ENCODE results near the gene NPNT.

NPNT gene

DNA sequence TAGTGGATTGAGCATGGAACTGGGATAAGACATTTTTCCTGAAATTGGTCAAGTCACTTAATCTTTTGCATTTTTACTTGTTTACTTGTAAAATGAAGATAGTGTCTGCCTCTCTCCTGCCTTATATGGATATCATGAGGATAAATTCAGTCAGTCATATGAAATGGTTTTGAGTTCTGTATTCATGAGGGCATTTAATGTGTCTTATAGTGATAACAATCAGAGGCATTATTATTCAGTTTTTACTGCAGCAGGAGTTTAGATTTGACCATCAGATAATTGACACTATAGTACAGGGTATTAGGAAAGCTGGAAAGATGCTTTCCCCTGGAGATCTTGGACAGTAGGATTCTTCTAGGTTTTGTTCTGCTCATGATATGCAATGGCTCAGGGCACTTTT, 26.0 kb downstream of the NPNT start:
- DNase-seq: no peak

- no peak for DNase-seq
These were observed 28.4 kb downstream of the NPNT start for GRCh38 chr4:105923497-105924238.

GRCh38 chr4:105924341-105924740, 29.1 kb downstream of the NPNT start:
- DNase-seq: no peak

DNA sequence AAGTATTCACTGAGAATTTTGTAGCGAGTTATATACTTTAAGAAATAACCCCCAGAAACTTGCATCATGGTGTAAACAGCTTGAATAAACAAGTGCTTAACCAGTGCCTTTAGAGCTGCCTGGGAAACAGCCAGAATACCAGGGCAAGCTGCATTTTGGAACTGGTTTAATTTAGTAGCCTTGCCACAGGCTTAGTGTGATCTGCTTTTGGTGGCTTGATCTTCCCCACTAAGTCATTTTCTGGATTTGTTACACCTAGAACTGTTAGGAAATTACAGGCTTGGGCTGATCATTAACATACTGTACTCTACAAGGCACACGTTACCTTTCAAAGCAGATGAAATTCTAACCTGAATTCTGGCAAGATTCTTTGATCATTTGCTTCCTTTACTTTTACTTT, 35.4 kb downstream of the NPNT start:
- DNase-seq: no peak

- DNase-seq: no peak
These were observed 37.8 kb downstream of the NPNT start for GRCh38 chr4:105933083-105933482.

GRCh38 chr4:105934386-105934785, 39.1 kb downstream of the NPNT start:
- DNase-seq: no peak

GRCh38 chr4:105936901-105937300, 41.6 kb downstream of the NPNT start:
- DNase-seq: no peak

DNA sequence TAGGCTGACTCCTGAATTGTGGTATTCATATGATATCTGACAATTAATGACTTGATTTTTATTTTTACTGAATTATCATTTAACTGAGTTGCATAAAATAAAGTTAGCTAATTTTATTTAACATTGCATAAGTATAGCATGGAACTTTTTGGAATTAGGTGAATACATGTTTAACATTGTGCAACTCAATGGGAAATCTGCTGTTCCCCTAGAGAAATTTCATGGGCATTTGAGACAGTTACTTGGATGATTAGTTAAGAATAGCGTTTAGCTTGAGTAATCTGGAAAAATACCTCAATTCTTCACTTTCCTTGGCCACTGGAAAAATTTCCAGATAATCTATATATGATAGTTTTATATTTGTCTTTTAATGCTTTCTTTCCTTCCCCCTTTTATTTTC, 42.5 kb downstream of the NPNT start:
- DNase-seq: no peak

- no peak for DNase-seq
These were observed 48.0 kb downstream of the NPNT start for GRCh38 chr4:105943234-105943633.

DNA sequence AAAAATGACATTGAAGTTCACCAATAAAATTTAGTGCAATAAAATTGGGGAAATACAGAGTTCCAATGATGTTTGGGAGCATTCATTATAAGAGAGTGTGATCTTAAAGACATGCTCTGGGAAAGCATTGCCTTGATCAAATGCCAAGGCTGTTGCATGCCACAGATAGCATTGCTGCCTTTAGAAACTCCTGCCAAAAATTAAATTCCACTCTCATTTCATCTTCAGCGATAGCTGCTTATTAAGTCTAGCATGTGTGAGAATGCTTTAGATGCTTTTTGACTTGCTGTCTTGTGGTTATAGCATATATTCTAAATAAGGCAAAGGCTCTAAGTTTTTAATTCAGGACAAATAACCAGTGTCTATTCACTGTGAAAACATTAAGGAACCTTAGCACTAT, 49.3 kb downstream of the NPNT start:
- no peak for DNase-seq

DNA sequence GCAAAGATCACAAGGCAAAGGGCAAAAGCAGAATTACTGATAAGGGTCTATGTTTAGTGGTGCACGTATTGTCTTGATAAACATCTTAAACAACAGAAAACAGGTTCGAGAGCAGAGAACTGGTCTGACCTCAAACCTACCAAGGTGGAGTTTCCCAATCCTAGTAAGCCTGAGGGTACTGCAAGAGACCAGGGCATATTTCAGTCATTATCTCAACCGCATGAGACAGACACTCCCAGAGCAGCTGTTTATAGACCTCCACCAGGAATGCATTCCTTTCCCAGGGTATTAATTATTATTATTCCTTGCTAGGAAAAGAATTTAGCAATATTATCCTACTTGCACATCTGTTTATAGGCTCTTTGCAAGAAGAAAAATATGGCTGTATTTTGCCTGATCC, 51.5 kb downstream of the NPNT start:
- DNase-seq: no peak

- DNase-seq: no peak
These were observed 55.4 kb downstream of the NPNT start for GRCh38 chr4:105950701-105951100.

DNA sequence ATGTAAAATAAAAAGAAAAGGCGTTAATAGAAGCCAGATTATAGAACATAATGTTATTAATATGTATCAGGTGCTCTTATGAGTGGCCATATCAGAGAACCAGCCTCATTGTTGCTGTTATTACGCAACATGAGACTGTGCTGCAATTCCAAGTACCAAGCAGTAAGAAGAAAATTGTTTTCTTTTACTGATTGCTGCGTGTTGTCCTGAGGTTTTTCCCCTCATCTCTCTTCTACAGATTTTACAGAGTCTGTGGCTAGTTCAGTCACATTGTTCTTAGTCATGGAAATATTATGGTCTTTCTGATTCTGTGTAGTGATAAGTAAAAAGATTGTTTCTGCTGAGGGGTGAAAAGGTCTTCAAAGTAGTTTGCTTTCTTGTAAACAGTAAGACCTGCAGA, 55.9 kb downstream of the NPNT start:
- no peak for DNase-seq

GRCh38 chr4:105952591-105952990, 57.3 kb downstream of the NPNT start:
- no peak for DNase-seq

GRCh38 chr4:105956569-105956968, 61.3 kb downstream of the NPNT start:
- no peak for DNase-seq

DNA sequence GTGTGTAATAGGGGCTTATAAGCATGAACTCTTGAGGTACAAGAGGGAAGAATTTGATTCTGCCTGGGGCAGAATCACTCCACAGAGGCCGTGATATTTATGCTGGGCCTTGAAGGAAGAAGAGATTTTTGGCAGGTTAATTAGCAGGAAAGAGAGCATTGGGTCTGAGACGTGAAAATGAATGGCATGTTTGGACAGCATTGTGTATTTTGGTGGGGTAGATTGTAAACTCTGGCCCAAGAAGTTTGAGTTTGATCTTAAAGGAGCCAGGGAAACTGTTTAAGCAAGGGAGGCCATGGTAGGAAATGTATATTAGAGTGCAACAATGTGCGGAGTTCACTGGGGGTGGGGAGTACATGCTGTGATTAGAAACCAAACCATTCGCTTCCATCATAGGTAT, 62.4 kb downstream of the NPNT start:
- DNase-seq: no peak

- no peak for DNase-seq
These were observed 68.5 kb downstream of the NPNT start for GRCh38 chr4:105963461-105964400.

- no peak for DNase-seq
These were observed 70.0 kb downstream of the NPNT start for GRCh38 chr4:105965183-105965800.

DNA sequence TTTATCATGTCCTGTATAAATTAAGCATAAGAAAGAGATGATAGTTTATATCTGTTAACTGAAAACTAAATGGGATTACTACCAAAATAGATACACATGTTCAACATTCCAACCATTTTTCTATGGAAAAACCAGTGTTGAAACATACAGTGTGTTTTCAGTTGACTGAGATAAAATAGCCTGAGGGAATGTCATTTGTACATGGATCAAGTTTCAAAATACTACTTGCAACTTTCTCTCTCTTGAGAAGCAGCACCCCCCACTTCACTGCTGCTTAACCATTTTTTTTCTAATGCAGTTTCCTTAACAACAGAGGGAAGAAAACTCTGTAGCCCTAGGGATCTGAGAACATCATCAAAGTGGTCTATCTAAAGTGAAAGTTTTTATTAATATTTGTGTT, 70.8 kb downstream of the NPNT start:
- DNase-seq: no peak

DNA sequence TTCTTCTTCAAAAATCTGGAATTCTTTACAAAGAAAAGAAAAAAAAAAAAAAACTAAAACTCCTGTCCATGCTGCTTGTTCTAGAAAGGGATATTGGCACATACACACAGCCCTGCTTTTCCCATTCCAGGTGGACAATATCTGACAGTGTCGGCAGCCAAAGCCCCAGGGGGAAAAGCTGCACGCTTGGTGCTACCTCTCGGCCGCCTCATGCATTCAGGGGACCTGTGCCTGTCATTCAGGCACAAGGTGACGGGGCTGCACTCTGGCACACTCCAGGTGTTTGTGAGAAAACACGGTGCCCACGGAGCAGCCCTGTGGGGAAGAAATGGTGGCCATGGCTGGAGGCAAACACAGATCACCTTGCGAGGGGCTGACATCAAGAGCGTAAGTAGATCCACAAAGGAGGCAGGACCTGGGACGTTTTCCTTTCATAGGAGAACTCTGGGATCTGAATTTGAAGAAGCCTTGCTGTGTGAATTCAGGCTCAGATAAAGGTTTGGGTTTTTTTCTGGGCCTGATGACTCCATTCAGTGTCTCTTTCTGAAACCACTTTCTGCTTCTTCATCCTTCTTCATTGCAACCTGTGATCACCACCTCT, 71.9 kb downstream of the NPNT start:
- DNase-seq: no peak

DNA sequence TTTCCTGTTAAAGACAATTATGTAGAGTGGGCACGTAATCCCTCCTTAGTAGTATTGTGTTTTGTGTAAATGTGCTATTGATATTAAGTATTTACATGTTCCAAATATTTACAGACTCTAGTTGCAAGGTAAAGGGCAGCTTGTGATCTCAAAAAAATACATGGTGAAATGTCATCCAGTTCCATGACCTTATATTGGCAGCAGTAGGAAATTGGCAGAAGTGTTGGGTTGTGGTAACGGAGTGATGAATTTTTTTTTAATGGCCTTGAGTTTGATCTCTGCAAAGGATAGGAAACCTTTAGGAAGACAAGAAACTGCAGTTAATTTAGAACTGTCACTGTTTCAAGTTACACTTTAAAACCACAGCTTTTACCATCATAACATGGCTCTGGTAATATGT, 74.3 kb downstream of the NPNT start:
- DNase-seq: no peak

DNA sequence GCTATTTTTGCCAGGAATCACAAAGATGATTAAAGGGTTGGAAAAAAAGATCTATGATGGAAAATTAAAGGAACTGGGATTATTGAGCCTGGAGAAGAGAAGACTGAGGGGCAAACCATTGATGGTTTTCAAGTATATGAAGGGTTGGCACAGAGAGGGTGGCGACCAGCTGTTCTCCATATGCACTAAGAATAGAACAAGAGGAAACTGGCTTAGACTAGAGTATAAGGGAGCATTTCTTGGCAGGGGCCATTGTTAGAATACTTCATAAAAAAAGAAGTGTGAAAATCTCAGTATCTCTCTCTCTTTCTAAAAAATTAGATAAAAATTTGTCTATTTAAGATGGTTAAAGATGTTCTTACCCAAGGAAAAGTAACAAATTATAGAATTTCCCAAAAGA, 75.1 kb downstream of the NPNT start:
- no peak for DNase-seq

DNA sequence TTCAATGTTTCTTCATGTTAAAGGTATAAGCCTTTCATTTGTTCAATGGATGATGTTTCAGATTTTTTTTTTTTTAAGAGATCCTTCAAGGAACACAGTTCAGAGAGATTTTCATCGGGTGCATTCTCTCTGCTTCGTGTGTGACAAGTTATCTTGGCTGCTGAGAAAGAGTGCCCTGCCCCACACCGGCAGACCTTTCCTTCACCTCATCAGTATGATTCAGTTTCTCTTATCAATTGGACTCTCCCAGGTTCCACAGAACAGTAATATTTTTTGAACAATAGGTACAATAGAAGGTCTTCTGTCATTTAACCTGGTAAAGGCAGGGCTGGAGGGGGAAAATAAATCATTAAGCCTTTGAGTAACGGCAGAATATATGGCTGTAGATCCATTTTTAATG, 75.8 kb downstream of the NPNT start:
- DNase-seq: no peak

Measured in cerebellar nuclear complex (tissue), 1 donor.